ENCODE measurements around the gene NUMA1. TPM values are rescaled to one million over a fixed set of nuclear protein-coding genes. Genes with fewer than 3 reads are reported as not detected.

NUMA1 gene
- total RNA-seq, 1 donor from 2014 or later, result 116 TPM

DNA sequence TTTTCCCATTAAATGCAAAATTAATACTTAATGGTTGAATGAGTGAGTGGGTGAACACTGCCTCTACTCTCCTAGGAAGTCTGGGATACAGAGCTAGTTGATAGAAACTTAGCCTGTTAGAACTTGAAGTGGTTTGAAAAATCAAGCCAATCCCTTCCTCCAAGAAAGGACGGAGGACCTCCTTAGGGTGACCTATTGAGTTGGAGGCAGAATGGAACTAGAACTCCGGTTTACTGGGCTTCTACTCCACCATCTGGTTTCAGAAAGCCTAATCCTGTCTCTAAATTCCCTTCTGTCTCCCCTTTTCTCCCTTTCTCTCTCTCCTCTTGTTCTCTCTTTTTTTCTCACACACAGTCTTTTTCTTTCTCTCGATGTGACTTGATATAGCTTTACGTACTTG lies 101.2 kb downstream of the NUMA1 start:
- no peak overlapping the region for H3K4me3 ChIP-seq (ENCODE audit: low read depth, low read length)
- no peak for DNase-seq (ENCODE audit: low read depth)
- TF ChIP-seq, protein P1, sequence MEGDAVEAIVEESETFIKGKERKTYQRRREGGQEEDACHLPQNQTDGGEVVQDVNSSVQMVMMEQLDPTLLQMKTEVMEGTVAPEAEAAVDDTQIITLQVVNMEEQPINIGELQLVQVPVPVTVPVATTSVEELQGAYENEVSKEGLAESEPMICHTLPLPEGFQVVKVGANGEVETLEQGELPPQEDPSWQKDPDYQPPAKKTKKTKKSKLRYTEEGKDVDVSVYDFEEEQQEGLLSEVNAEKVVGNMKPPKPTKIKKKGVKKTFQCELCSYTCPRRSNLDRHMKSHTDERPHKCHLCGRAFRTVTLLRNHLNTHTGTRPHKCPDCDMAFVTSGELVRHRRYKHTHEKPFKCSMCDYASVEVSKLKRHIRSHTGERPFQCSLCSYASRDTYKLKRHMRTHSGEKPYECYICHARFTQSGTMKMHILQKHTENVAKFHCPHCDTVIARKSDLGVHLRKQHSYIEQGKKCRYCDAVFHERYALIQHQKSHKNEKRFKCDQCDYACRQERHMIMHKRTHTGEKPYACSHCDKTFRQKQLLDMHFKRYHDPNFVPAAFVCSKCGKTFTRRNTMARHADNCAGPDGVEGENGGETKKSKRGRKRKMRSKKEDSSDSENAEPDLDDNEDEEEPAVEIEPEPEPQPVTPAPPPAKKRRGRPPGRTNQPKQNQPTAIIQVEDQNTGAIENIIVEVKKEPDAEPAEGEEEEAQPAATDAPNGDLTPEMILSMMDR (conservative IDR thresholded peaks at IDR 0.05; ENCODE audit: low read depth, low read length), result no peak

DNA sequence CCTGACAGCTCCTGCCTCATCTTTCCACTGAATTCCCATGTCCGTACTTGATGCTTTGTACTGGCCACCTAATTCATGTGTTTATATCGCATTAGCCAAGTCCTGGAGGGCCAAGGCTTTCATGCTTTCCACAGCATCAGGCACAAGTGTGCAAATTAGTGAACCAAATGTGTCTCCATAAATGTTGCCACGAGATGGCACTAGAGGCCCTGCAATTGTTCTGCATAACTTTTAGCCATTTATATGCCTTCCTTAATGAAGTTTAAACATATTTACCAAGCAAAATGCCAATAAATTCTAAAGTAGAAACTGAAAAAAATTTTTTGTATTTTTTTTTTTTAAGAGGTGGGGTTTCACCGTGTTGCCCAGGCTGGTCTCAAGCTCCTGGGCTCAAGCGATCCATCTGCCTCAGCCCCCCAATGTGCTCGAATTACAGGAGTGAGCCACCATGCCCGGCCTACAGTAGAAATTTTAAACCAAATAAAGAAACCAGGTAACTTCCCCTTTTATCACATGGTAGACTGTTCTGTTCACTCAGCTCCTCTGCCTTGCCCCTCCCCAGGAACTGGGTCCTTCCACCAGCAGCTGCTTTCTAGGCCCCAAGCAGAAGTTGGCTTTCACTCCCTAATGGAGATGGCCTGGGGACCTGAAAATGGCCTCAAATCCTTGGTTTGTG lies 102.5 kb downstream of the NUMA1 start:
- H3K4me3 ChIP-seq (ENCODE audit: low read depth, low read length), result no peak overlapping the region
- TF ChIP-seq, protein P1 (conservative IDR thresholded peaks at IDR 0.05; ENCODE audit: low read depth, low read length), result peak; percentile 80
- no peak for DNase-seq (ENCODE audit: low read depth)

- DNase-seq (ENCODE audit: low read depth), result no peak
- H3K4me3 ChIP-seq (ENCODE audit: low read depth, low read length), result no peak overlapping the region
- TF ChIP-seq, protein P1 (conservative IDR thresholded peaks at IDR 0.05; ENCODE audit: low read depth, low read length), result no peak
Measured at GRCh38 chr11:71977090-71977489, 103.3 kb downstream of the NUMA1 start.

GRCh38 chr11:71976551-71976950 lies 103.8 kb downstream of the NUMA1 start:
- TF ChIP-seq, protein P1 (conservative IDR thresholded peaks at IDR 0.05; ENCODE audit: low read depth, low read length), result no peak

DNA sequence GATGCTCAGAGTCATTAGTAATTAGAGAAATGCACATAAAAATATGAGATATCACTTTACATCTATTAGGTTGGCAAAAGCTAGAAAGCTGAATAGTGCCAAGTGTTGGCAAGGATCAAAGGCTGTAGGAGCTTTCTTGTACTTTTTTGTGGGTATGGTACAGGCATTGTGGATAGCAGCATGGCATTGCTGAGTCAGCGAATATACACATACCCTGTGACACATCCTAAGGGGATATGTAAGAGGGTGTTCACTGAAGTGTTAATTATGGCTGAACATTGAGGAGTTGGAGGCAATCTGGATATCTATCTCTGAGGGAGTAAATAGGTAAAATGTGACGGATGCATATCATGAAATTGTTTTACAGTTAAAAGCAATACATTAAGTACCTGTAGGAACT lies 108.7 kb downstream of the NUMA1 start:
- no peak for DNase-seq (ENCODE audit: low read depth)
- no peak overlapping the region for H3K4me3 ChIP-seq (ENCODE audit: low read depth, low read length)
- TF ChIP-seq, protein P1 (conservative IDR thresholded peaks at IDR 0.05; ENCODE audit: low read depth, low read length), result no peak

More at GRCh38 chr11:71976551-71976950, 103.8 kb downstream of the NUMA1 start:
- no peak overlapping the region for H3K4me3 ChIP-seq (ENCODE audit: low read depth, low read length)
- DNase-seq (ENCODE audit: low read depth), result no peak

GRCh38 chr11:71964641-71965040 lies 115.7 kb downstream of the NUMA1 start:
- DNase-seq (ENCODE audit: low read depth), result no peak
- no peak overlapping the region for H3K4me3 ChIP-seq (ENCODE audit: low read depth, low read length)
- TF ChIP-seq, protein P1 (conservative IDR thresholded peaks at IDR 0.05; ENCODE audit: low read depth, low read length), result no peak

DNA sequence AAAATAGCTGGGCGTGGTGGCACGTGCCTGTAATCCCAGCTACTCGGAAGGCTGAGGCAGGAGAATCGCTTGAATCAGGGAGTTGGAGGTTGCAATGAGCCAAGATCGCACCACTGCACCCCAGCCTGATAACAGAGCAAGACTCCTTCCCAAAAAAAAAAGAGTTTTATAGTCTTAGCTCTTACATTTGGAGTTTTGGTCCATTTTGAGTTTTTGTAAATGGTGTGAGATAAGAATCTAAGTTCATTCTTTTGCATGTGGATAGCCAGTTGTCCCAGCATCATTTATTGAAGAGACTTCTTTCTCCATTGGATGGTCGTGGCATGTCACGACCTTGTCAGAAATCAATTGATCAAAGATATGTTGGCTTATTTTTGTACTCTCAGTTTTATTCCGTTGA lies 116.9 kb downstream of the NUMA1 start:
- TF ChIP-seq, protein P1 (conservative IDR thresholded peaks at IDR 0.05; ENCODE audit: low read depth, low read length), result no peak
- no peak overlapping the region for H3K4me3 ChIP-seq (ENCODE audit: low read depth, low read length)
- no peak for DNase-seq (ENCODE audit: low read depth)

Measured in epithelial cell of proximal tubule (primary cell).